Measurements from ENCODE around the gene MYO7A.

The MYO7A gene

GRCh38 chr11:77250881-77251640 is 123.0 kb downstream of the MYO7A start:
- Histone ChIP-seq H3K36me3 (ENCODE audit: insufficient read depth, low read length) (no peaks in the 10 kb centered on the region), H2AFZ (ENCODE audit: low read length) (no peak overlapping the region), H3K4me1 (ENCODE audit: insufficient read depth, low read length, severe bottlenecking) (no peaks in the 10 kb centered on the region), H4K20me1 (ENCODE audit: insufficient read depth, low read length) (no peaks in the 10 kb centered on the region), H3K9me3 (ENCODE audit: low read length) (no peaks in the 10 kb centered on the region), H3K9ac (ENCODE audit: low read length) (no peak overlapping the region), H3K9me2 (ENCODE audit: low read depth, low read length) (no peaks in the 10 kb centered on the region), H3K4me3 (ENCODE audit: low read depth, low read length, poor library complexity, severe bottlenecking) (no peak overlapping the region), H3K27ac (ENCODE audit: low read depth, low read length, poor library complexity, severe bottlenecking) (no peak overlapping the region), H3K79me2 (ENCODE audit: insufficient read depth, low read length) (no peaks in the 10 kb centered on the region), H3K4me2 (ENCODE audit: low read length) (no peak overlapping the region), H3K27me3 (ENCODE audit: insufficient read depth, low read length) (no peaks in the 10 kb centered on the region), H3F3A (ENCODE audit: insufficient read depth, low read length) (no peaks in the 10 kb centered on the region)
- TF ChIP-seq CTCF (IDR thresholded peaks at IDR 0.05; ENCODE audit: low read length): no peak

- no peak overlapping the region for H3K9ac ChIP-seq (ENCODE audit: low read length)
- H3K79me2 ChIP-seq (ENCODE audit: insufficient read depth, low read length): no peaks in the 10 kb centered on the region
- H4K20me1 ChIP-seq (ENCODE audit: insufficient read depth, low read length): no peaks in the 10 kb centered on the region
- no peaks in the 10 kb centered on the region for H3K36me3 ChIP-seq (ENCODE audit: insufficient read depth, low read length)
- H2AFZ ChIP-seq (ENCODE audit: low read length): no peak overlapping the region
- no peaks in the 10 kb centered on the region for H3K27me3 ChIP-seq (ENCODE audit: insufficient read depth, low read length)
- H3F3A ChIP-seq (ENCODE audit: insufficient read depth, low read length): no peaks in the 10 kb centered on the region
- no peak overlapping the region for H3K4me2 ChIP-seq (ENCODE audit: low read length)
- no peaks in the 10 kb centered on the region for H3K4me1 ChIP-seq (ENCODE audit: insufficient read depth, low read length, severe bottlenecking)
- no peaks in the 10 kb centered on the region for H3K9me2 ChIP-seq (ENCODE audit: low read depth, low read length)
- no peaks in the 10 kb centered on the region for H3K9me3 ChIP-seq (ENCODE audit: low read length)
- TF ChIP-seq CTCF (IDR thresholded peaks at IDR 0.05; ENCODE audit: low read length) (no peak), EZH2 (IDR thresholded peaks at IDR 0.05; ENCODE audit: borderline replicate concordance, low read length) (no peak)
- no peak overlapping the region for H3K4me3 ChIP-seq (ENCODE audit: low read depth, low read length, poor library complexity, severe bottlenecking)
- H3K27ac ChIP-seq (ENCODE audit: low read depth, low read length, poor library complexity, severe bottlenecking): no peak overlapping the region
These were observed 124.7 kb downstream of the MYO7A start for GRCh38 chr11:77252555-77253270.

GRCh38 chr11:77253690-77254089 is 125.6 kb downstream of the MYO7A start:
- H2AFZ ChIP-seq (ENCODE audit: low read length): no peak overlapping the region

More at GRCh38 chr11:77253690-77254089, 125.6 kb downstream of the MYO7A start:
- Histone ChIP-seq H3K9ac (ENCODE audit: low read length) (no peak overlapping the region), H3K36me3 (ENCODE audit: insufficient read depth, low read length) (no peaks in the 10 kb centered on the region), H3K9me3 (ENCODE audit: low read length) (no peaks in the 10 kb centered on the region), H3F3A (ENCODE audit: insufficient read depth, low read length) (no peaks in the 10 kb centered on the region), H3K4me1 (ENCODE audit: insufficient read depth, low read length, severe bottlenecking) (no peaks in the 10 kb centered on the region), H3K79me2 (ENCODE audit: insufficient read depth, low read length) (no peaks in the 10 kb centered on the region), H3K4me3 (ENCODE audit: low read depth, low read length, poor library complexity, severe bottlenecking) (no peak overlapping the region), H3K27me3 (ENCODE audit: insufficient read depth, low read length) (no peaks in the 10 kb centered on the region), H3K4me2 (ENCODE audit: low read length) (no peak overlapping the region), H3K9me2 (ENCODE audit: low read depth, low read length) (no peaks in the 10 kb centered on the region), H3K27ac (ENCODE audit: low read depth, low read length, poor library complexity, severe bottlenecking) (no peak overlapping the region), H4K20me1 (ENCODE audit: insufficient read depth, low read length) (no peaks in the 10 kb centered on the region)
- TF ChIP-seq EZH2 (IDR thresholded peaks at IDR 0.05; ENCODE audit: borderline replicate concordance, low read length) (no peak), CTCF (IDR thresholded peaks at IDR 0.05; ENCODE audit: low read length) (no peak)

Measured in OCI-LY1 (cell line).